Measurements from ENCODE around the gene EME2. TPM values are rescaled to one million over a fixed set of nuclear protein-coding genes. Genes with fewer than 3 reads are reported as not detected.

EME2 gene
- total RNA-seq, 1 donor from 2014 or later, result 6.8 TPM

- TF ChIP-seq CTCF (IDR thresholded peaks at IDR 0.05; ENCODE audit: insufficient read depth, low read length, poor library complexity, severe bottlenecking), result no peak
- H3K27me3 ChIP-seq (ENCODE audit: control insufficient read depth, insufficient read depth, low read length), result no peaks in the 10 kb centered on the region
- DNase-seq (ENCODE audit: low read depth), result no peak
- H3K4me3 ChIP-seq (ENCODE audit: low read depth, low read length), result peak overlapping the region; percentile 92
- no peaks in the 10 kb centered on the region for H3K36me3 ChIP-seq (ENCODE audit: control insufficient read depth, insufficient read depth, low read length)
Measured at GRCh38 chr16:1773703-1774447, 1.3 kb downstream of the EME2 start.

DNA sequence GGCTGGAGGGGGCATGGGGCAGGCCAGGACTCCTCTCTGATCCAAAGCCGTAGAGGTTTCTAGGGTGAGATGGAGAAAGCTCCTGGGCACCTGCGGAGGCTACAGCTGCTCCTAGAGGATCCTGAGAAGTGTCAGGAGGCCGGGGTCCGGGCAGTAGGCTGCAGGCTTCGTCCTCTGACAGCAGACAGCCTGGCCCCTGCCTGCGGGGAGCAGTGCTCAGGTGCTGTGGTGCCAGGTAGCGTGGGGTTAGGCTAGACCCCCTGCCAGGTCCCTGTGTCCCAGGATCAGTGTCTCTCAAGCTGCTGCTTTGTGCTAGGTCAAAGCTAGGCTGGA lies 1.8 kb downstream of the EME2 start:
- no peak for DNase-seq (ENCODE audit: low read depth)
- Histone ChIP-seq H3K36me3 (ENCODE audit: control insufficient read depth, insufficient read depth, low read length) (no peaks in the 10 kb centered on the region), H3K4me3 (ENCODE audit: low read depth, low read length) (peak overlapping the region; percentile 92), H3K27me3 (ENCODE audit: control insufficient read depth, insufficient read depth, low read length) (no peaks in the 10 kb centered on the region)
- no peak for TF ChIP-seq CTCF (IDR thresholded peaks at IDR 0.05; ENCODE audit: insufficient read depth, low read length, poor library complexity, severe bottlenecking)

DNA sequence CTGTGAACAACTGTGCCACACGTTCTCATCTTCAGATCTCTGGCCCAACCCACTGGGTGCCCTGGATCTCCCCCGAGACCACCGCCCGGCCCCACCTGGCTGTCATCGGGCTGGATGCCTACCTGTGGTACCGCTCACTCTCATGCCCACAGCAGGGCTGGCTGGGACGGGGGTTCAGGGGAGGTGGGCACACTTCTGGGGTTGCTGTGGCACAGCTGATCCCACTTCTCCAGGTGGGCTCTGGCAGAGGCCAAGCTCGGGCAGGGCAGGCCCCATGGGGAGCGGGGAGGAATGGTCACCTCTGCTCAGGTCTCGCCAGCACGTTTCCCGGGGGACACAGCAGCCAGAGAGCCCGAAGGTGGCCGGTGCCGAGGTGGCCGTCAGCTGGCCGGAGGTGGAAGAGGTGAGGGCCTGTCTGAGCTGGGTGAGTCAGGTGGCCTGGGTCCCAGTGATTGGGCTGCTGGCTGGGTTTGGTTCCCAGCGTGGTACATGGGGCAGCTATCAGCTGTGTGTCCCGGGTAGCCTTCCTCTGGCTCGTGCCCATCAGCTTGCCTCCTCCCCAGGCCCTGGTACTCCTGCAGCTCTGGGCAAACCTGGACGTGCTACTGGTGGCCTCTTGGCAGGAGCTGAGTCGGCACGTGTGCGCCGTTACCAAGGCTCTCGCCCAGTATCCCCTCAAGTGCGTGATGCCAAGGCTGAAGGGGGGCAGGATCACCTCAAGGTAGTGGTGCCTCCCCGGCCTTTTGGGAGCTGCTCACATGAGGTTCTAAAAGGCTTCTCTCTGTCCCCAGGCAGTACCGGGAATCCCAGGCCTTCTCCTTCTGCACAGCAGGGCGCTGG lies 2.6 kb downstream of the EME2 start:
- H3K4me3 ChIP-seq (ENCODE audit: low read depth, low read length), result no peak overlapping the region
- no peaks in the 10 kb centered on the region for H3K27me3 ChIP-seq (ENCODE audit: control insufficient read depth, insufficient read depth, low read length)
- TF ChIP-seq CTCF (IDR thresholded peaks at IDR 0.05; ENCODE audit: insufficient read depth, low read length, poor library complexity, severe bottlenecking), result no peak
- no peak for DNase-seq (ENCODE audit: low read depth)
- H3K36me3 ChIP-seq (ENCODE audit: control insufficient read depth, insufficient read depth, low read length), result no peaks in the 10 kb centered on the region

DNA sequence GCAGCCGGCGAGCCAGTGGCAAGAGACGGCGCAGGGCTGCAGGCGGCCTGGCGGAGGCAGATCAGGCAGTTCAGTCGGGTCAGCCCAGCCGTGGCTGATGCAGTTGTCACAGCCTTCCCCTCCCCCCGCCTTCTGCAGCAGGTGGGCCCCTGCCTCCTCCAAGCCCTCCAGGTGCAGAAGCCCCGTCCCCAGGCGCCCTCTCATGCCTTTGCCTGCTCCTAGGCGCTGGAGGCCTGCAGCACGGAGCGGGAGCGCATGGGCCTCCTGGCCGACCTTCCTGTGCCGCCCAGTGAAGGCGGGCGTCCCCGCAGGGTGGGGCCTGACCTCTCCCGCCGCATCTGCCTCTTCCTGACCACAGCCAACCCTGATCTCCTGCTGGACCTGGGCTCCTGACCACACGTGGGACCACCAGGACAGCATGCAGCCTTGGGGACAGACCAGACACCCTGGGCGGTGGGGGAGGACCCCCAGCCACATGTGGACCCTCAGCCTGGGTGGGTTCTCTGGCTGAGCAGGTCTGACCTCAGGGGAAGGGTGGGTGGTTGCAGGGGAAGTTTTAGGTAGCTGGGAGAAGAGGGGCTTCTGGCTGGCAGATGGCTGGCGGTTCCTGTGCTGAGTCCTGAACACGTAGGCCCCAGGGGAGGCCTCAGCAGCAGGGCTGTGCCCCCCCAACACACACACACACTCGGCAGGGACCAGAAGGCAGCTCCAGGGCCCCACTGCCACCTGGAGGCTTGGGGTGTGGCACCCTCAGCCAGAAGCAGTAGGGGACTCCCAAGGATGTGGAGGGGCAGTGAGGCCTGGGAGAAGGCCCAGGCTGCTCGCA lies 3.4 kb downstream of the EME2 start:
- no peak for DNase-seq (ENCODE audit: low read depth)
- no peak for TF ChIP-seq CTCF (IDR thresholded peaks at IDR 0.05; ENCODE audit: insufficient read depth, low read length, poor library complexity, severe bottlenecking)
- Histone ChIP-seq H3K27me3 (ENCODE audit: control insufficient read depth, insufficient read depth, low read length) (no peaks in the 10 kb centered on the region), H3K4me3 (ENCODE audit: low read depth, low read length) (no peak overlapping the region), H3K36me3 (ENCODE audit: control insufficient read depth, insufficient read depth, low read length) (no peaks in the 10 kb centered on the region)

DNA sequence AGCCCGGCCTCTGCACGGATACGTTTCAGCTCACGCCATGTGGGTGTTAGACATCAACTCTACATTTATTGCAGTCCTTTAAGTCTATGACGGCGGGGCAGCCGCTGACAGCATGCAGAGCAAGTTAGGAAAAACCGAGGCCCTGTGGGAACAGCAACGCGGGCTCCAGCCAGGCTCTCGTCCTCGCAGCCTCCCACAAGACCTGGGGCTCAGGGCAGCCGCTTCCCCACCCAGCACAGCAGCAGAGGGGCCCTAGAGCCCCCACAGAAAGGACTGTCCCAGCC lies 4.0 kb downstream of the EME2 start:
- Histone ChIP-seq H3K27me3 (ENCODE audit: control insufficient read depth, insufficient read depth, low read length) (no peaks in the 10 kb centered on the region), H3K4me3 (ENCODE audit: low read depth, low read length) (no peak overlapping the region), H3K36me3 (ENCODE audit: control insufficient read depth, insufficient read depth, low read length) (no peaks in the 10 kb centered on the region)
- TF ChIP-seq CTCF (IDR thresholded peaks at IDR 0.05; ENCODE audit: insufficient read depth, low read length, poor library complexity, severe bottlenecking), result no peak
- DNase-seq (ENCODE audit: low read depth), result no peak

Measured in kidney epithelial cell (primary cell).